ENCODE measurements around the gene GPANK1.
A peak's percentile ranks its signal among the peaks of the same experiment; 100 is the strongest.

GPANK1 gene

GRCh38 chr6:31636698-31637596 is 27.9 kb downstream of the GPANK1 start:
- ChIA-PET CTCF (interaction anchor here (0.7 kb wide), 1 partner anchor 317 kb away, joined by 5 read pairs; no protein-coding TSS in a partner anchor), POLR2A (ENCODE audit: low non-redundant PET) (no interaction called here)
- DNase-seq (ENCODE audit: low spot score), result no peak
- TF ChIP-seq CTCF (conservative IDR thresholded peaks at IDR 0.05; ENCODE audit: low read depth), result no peak
- H3K27ac ChIP-seq, result peak overlapping the region; percentile 51

- TF ChIP-seq CTCF (conservative IDR thresholded peaks at IDR 0.05; ENCODE audit: low read depth), result no peak
- POLR2A ChIA-PET (ENCODE audit: low non-redundant PET), result interaction anchor here (1.0 kb wide), 1 partner anchor 17 kb away, joined by 3 read pairs; no protein-coding TSS in a partner anchor
- CTCF ChIA-PET, result interaction anchor here (1.1 kb wide), 1 partner anchor 13 kb away, joined by 5 read pairs; no protein-coding TSS in a partner anchor
- no peak for DNase-seq (ENCODE audit: low spot score)
- peak overlapping the region; percentile 49 for H3K27ac ChIP-seq
Measured at GRCh38 chr6:31634969-31635575, 29.7 kb downstream of the GPANK1 start.

- peak overlapping the region; percentile 49 for H3K27ac ChIP-seq
- no peak for DNase-seq (ENCODE audit: low spot score)
- TF ChIP-seq CTCF (conservative IDR thresholded peaks at IDR 0.05; ENCODE audit: low read depth), result no peak
- POLR2A ChIA-PET (ENCODE audit: low non-redundant PET), result interaction anchor here (0.6 kb wide), 1 partner anchor 19 kb away, joined by 3 read pairs; no protein-coding TSS in a partner anchor
- CTCF ChIA-PET, result no interaction called here
Measured at GRCh38 chr6:31634131-31634530, 30.7 kb downstream of the GPANK1 start.

GRCh38 chr6:31633447-31633846 is 31.4 kb downstream of the GPANK1 start:
- no peak for DNase-seq (ENCODE audit: low spot score)
- H3K27ac ChIP-seq, result peak overlapping the region; percentile 46
- no peak for TF ChIP-seq CTCF (conservative IDR thresholded peaks at IDR 0.05; ENCODE audit: low read depth)
- CTCF ChIA-PET, result no interaction called here
- POLR2A ChIA-PET (ENCODE audit: low non-redundant PET), result no interaction called here

- no peak for TF ChIP-seq CTCF (conservative IDR thresholded peaks at IDR 0.05; ENCODE audit: low read depth)
- H3K27ac ChIP-seq, result peak overlapping the region; percentile 46
- no peak for DNase-seq (ENCODE audit: low spot score)
- ChIA-PET CTCF (no interaction called here), POLR2A (ENCODE audit: low non-redundant PET) (no interaction called here)
Measured at GRCh38 chr6:31632279-31632946, 32.4 kb downstream of the GPANK1 start.

- CTCF ChIA-PET, result no interaction called here
- POLR2A ChIA-PET (ENCODE audit: low non-redundant PET), result no interaction called here
- no peak for TF ChIP-seq CTCF (conservative IDR thresholded peaks at IDR 0.05; ENCODE audit: low read depth)
- no peak for DNase-seq (ENCODE audit: low spot score)
- peak overlapping the region; percentile 46 for H3K27ac ChIP-seq
Measured at GRCh38 chr6:31631681-31632278, 33.0 kb downstream of the GPANK1 start.

Data from RWPE1 (cell line).